Kidney glomerular epithelial cell (primary cell): ENCODE results near the gene HOXB4.

Experiments
- DNase-seq: peaks from one replicate; lab custom pipeline; 2025; lab: John Stamatoyannopoulos, UW

HOXB4 gene

GRCh38 chr17:48577946-48578615 lies at the start of gene HOXB4:
TSS of gene HOXB4 (minus strand) at chr17:48578350. CDS start at chr17:48578319, 31 bp downstream.
- peak; percentile 49 for DNase-seq

DNA sequence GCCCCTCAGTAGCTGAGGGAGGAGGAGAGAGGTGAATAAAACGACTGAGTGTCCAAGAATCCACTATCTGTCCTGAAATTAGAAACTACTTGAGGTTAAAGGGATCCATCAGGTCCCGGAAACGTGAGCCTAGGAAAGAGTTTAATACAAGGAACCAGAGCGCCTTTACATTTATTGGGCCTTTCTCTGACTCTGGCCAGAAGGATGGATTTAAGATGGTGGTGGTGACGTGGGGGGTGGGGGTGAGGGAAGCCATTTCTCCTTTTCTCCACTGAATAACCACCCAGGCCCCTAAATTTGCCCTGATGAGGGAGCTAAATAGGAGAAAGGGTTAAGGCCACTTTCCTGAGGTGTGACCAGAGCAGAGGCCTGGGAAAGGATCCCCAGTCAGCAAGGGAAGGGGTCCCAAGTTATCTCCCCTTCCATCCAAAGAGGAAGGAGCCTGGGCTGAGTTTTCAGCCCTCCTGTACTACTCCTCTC lies 49.0 kb upstream of the HOXB4 start:
- no peak for DNase-seq

DNA sequence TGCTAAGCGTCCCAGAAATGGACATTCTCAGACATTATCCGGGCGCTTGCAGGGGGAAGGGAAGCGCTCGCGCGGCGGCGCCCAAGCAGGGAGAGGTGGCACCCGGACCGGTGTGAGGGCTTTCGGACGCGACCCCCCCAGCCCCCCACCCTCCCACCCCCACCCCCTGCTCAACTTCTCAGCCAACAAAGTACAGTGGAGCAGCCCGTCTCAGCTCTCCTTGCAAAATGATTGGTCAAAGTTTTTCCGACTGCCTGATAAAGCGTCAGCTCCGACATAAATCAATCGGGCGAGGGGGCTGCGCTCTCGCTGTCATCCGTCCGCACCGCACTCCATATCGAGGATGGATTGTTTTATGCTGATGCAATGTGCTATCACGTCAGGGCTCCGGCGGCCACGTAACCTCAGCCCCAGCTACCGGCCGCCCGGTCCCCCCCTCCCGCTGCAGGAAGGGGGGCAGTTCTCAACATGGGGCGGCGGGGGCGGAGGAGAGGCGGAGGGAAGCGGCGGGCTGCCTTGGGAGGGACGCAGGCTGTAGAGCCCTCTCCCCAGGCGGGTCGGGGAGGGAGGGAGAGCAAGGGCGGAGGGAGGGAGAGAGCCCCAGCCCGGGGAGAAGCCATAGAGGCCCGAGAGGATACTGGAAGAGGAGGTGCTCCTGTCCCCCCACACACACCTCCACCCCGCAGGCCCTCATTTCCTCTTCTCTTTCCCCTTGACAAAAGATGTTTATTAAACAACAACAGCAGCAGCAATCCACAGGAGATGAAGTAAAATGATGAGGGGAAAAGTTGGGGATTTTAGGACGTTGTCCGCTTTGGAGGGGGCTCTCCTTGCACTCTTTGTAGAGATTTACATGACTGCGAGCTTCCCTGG lies 48.3 kb upstream of the HOXB4 start, which contains the start of gene HOXB9:
HOXB9 (minus strand) TSS at position 114 of the 873 bp plus-strand sequence; CDS start at position 25, 89 bp downstream.
- peak; percentile 68 for DNase-seq

DNA sequence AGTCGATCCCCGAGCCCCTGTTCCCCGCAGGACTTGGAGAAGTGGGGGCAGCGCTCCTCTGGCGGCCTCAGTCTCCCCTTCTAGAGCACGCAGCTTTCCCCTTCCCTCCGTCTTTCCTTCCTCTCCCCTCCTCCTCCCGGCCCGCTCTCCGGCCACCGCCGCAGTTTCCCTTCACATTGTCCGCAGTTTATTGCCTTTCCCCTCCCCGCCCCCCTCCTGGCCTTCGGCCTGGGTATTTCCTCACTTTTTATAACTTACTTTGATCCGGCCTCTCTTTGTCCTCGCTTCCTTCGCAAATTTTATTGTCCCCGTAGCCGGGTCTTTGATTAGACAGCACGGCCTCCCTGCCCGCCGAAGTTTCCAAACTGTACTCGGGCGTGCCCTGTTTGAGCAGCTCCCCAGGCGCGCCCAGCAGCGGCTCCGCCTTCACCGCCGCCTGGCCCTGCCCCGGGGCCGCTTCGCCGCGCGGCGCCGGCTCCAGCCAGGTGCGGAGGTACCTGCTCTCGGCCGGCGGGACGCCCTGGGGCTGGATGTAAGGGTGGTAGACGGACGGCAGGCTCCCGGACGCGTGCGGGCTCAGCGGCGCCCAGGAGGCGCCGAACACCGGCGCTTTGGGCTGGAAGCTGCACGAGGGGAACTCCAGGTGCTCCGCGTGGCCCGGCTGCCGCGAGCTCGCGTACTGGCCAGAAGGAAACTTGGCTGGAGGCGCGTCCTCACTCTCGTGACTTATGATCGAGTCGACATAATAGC lies 47.5 kb upstream of the HOXB4 start:
- peak; percentile 28 for DNase-seq

DNA sequence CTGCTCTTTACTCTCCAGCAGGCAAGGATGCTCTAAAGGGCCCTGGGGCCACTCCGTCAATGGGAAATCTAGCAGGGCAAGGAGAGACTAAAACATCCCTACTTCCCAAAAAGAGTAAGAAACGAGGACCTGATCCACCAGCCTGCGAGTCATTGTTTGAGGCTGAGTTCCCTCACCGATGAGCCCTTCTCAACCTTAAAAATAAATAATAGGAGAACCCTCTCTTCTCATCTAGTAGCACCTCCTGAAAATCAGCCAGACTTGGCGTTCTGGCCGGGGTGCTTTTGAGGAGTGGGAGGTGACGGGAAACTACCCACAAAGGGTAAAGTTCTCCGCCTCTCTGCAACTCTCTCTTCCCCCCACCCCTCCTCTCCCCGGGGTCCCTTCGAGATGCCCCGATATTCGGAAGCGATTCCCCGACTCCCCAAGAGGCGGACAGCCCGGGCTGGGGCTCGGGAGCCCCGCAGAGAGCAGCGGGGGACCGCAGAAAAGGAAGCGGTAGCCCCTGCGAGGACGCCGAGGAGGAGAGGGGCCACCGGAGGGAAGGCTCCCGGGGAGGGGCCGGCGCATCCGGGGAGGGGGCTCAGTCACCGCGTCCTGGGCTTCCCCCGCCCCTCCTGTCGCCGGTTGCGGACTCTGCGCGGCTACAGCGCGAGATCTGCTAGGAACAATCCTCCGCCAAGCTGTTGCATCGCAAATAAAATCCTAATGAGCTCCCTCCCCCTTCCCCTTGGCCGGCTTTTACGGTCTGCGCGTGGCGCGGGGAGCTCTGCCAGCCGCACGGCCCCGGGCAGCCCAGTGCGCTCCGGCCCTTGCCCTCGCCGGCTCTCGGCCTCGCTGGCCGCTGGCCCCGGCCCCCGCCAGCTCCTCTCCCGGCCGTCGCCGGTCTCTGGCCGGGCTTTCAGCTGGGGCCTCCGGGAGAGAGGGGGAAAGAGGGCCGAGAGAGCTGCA lies 46.7 kb upstream of the HOXB4 start:
- no peak for DNase-seq

GRCh38 chr17:48624118-48624517 lies 46.0 kb upstream of the HOXB4 start:
- no peak for DNase-seq

GRCh38 chr17:48623583-48623982 lies 45.4 kb upstream of the HOXB4 start:
- DNase-seq, result no peak

GRCh38 chr17:48622857-48623256 lies 44.7 kb upstream of the HOXB4 start:
- no peak for DNase-seq

GRCh38 chr17:48621410-48622392 lies 43.6 kb upstream of the HOXB4 start:
- DNase-seq, result no peak

- DNase-seq, result no peak
These were observed 42.5 kb upstream of the HOXB4 start for GRCh38 chr17:48620461-48621139.

DNA sequence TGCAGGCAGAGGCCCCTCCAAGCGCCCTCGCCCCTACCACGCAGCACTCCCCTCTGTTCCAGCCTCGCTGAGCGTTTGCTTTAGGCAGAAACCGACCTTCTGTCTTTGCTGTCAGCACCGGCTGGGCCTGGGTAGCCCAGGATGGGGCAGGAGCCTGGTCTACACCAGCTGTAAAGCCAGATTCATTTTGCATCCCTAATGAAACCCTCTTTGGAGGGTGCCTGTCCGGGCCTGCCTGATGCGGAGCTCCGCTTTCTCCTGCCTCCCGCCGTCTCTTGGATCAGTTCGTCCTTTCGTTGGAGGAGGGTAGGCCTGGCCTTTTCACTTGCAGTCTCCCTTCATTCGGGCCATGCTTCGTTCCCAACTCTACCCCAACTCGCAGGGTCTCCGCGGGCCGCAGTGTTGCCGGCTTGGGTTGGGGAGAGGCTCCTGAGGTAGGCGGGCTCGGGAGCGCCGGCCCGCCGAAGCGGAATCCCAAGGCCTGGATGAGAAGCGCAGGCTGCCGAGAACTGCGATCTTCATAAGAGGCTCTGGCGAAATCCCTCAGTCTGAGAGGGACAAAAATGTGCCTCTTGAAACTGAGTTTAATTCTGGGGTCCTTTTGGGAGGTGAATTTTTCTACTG lies 41.8 kb upstream of the HOXB4 start:
- no peak for DNase-seq

GRCh38 chr17:48618256-48618896 lies 40.2 kb upstream of the HOXB4 start:
- DNase-seq, result peak; percentile 83

DNA sequence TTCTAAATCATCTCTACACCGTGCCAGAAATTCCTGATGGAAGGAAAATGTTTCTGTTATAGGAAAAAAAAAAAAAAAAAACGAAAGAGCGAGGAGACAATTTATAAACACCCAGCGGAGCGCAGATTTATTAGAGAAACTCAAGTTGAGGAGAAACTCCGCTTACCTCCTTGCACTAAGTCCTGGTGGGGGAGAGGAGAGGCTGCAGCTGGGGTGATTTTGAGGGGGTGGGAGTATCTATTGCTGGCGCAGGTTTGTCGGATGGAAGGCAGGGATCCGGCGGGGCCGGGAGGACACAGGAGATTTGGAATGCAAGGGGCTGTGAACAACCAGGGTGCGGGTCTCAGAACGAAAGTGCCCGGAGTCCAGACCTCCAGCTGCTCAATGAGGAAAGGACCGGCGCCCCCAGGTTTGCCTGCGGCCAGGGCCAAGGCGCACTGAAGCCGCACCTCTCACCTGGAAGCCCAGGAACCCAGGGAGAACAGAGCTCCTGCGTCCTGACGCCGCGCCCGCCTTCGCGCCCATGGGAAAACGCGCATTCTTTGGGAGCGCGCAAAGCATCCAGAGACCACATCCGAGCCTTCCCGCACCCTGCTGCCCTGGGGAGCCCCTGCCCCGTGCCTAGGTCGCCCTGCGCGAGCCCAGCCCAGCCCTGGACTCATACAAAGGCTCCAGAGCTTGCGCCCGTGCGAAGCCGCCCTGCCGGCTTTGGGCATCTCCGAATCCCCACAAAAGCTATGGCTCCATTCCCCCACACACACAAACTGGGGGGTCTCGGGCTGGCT lies 39.5 kb upstream of the HOXB4 start:
- no peak for DNase-seq

DNA sequence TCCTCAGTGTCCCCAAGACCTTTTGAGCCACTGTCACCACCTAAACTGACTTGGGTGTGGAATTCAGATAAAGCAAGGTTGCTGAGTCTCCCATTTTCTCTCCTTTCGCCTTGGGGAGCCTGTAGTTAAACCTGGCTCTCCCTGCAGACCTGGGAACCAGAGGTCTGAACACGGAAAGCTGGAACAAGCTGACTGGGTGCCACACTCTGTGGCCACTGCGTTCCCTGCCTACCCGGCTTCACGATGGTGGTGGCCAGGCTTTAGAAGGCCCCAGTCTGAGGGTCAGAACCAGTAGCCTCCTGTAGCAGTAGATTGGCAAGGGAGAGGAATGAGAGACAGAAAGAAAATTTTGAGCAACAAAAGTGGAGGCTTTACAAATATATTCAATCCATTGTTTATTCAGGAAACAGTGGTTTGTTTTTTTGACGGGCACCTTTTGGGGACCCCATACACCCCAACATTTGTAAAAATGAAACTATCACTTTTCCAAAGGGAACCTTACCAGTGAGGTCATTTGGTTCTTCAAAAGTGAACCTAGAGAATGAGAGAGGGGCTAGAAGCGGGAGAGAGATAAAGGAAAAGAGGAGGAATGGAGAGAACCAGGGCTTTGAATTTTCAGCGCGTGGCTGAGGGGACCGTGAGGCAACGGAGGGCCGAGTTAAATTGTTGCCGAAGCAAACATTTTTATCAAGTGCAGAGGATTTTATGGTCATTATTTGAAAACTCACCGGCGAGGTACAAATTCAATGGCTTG lies 38.7 kb upstream of the HOXB4 start:
- DNase-seq, result no peak

GRCh38 chr17:48615963-48616716 lies 38.0 kb upstream of the HOXB4 start:
- no peak for DNase-seq
